SJCRH30 (cell line): ENCODE data around the gene MT3. TPM values are rescaled to one million over a fixed set of nuclear protein-coding genes. Genes with fewer than 3 reads are reported as not detected.

ENCODE experiments used
- DNase-seq, 2 experiments: peaks; one replicate each; pipeline ENCODE4 v3.0.0-alpha.2; 2015 to 2020
- H3K27ac ChIP-seq: fragments of 250-450 bp; sonication (Bioruptor Pico); 2 replicates; pipeline ENCODE4 v1.5.1; 2020; ENCODE audit warnings: mild to moderate bottlenecking, moderate library complexity
- H3K27me3 ChIP-seq: fragments of 250-450 bp; sonication (Bioruptor Pico); 2 replicates; pipeline ENCODE4 v1.5.1; 2020; ENCODE audit warnings: mild to moderate bottlenecking, moderate library complexity
- H3K36me3 ChIP-seq: fragments of 250-450 bp; sonication (Bioruptor Pico); 2 replicates; pipeline ENCODE4 v1.5.1; 2020; ENCODE audit warnings: mild to moderate bottlenecking, moderate library complexity
- H3K4me1 ChIP-seq: fragments of 250-450 bp; sonication (Bioruptor Pico); 2 replicates; pipeline ENCODE4 v1.5.1; 2020; ENCODE audit warnings: mild to moderate bottlenecking, moderate library complexity
- H3K4me3 ChIP-seq: fragments of 250-450 bp; sonication (Bioruptor Pico); 2 replicates; pipeline ENCODE4 v1.5.1; 2020; ENCODE audit warnings: mild to moderate bottlenecking, moderate library complexity
- H3K9me3 ChIP-seq: fragments of 250-450 bp; sonication (Bioruptor Pico); replicated peaks from 2 replicates; pipeline ENCODE4 v1.5.1; 2020; ENCODE audit warnings: mild to moderate bottlenecking, moderate library complexity
- total RNA-seq: library from RNA; depleted of rRNA; stranded (reverse); fragments of >200 nt; shearing (Covaris generic); gene quantifications from 2 replicates; pipeline ENCODE4 v1.2.3, GENCODE V29; 2014

MT3 gene
- total RNA-seq, 1 experiment from 2014 or later = not detected

GRCh38 chr16:56626685-56627084, 37.4 kb downstream of the MT3 start:
- DNase-seq = no peak
- no peaks in the 10 kb centered on the region for H3K9me3 ChIP-seq
- H3K27ac ChIP-seq = no peak overlapping the region
- H3K27me3 ChIP-seq = no peaks in the 10 kb centered on the region
- H3K36me3 ChIP-seq = no peaks in the 10 kb centered on the region
- H3K4me3 ChIP-seq = no peak overlapping the region
- 0 out of 2 replicates have a peak, but pooled peaks cover 2% of the 10 kb centered on the region for H3K4me1 ChIP-seq

DNA sequence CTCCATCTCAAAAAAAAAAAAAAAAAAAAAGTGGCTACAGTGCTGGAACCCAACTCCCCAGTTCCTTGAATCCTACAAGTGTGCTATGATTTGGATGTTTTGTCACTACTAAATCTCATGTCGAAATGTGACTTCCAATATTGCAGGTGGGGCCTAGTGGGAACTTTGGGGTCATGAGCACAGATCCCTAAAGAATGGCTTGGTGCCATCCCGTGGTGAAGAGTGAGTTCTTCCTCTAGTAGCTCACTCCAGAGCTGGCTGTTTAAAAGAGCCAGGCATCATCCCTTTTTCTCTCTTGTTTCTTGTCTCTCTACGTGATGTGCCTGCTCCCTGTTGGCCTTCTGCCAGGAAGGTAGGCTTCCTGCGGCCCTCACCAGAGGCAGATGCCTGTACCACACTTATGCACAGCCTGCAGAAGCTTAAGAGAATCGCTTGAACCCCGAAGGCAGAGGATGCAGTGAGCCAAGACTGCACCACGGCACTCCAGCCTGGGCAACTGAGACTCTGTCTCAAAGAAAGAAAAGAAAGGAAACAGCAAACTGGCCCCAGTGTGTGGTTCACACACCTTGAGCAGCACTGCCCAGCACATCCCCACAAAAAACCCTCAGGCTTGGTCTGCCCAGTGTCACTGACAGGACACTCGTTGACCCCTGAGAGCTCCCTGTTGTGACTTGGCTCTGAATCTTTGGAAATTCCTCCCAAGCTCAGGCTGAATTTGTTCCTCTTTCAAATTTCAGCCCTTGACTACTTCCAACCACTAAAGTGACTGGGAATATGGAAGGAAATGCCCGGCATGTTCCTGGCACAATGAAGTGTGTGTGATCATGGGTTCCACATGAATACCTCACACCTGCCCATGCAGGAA, 39.4 kb downstream of the MT3 start:
- peak in 1 of 2 experiments; percentile 18 for DNase-seq
- Histone ChIP-seq H3K4me1 (0 out of 2 replicates have a peak, but pooled peaks cover 2% of the 10 kb centered on the region), H3K4me3 (no peak overlapping the region), H3K9me3 (no peaks in the 10 kb centered on the region), H3K27me3 (peaks cover 3% of the 10 kb centered on the region), H3K27ac (no peak overlapping the region), H3K36me3 (no peaks in the 10 kb centered on the region)

GRCh38 chr16:56629531-56629930, 40.2 kb downstream of the MT3 start:
- no peaks in the 10 kb centered on the region for H3K36me3 ChIP-seq
- no peaks in the 10 kb centered on the region for H3K9me3 ChIP-seq
- H3K4me1 ChIP-seq = 0 out of 2 replicates have a peak, but pooled peaks cover 2% of the 10 kb centered on the region
- H3K27ac ChIP-seq = no peak overlapping the region
- no peak overlapping the region for H3K4me3 ChIP-seq
- peaks cover 3% of the 10 kb centered on the region for H3K27me3 ChIP-seq
- no peak for DNase-seq

DNA sequence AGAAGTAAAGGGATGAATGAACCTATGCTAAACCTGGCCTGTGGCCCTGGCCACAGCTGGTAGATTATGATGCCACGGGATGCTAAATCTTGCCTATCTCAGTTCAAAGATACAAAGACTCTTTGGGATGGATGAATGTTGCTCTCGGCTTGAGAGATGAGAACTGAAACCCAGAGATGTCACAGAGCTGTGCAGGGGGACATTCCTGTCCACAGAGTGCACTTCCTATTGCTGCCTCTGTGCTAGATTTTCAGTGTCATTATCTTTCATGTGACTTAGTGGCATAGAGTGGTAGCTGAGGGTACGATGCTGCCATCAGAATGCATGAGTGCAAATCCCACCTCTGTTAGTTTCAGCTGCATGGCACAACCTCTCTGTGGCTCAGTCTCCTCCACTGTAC, 40.8 kb downstream of the MT3 start:
- H3K27ac ChIP-seq = no peak overlapping the region
- no peak for DNase-seq
- H3K4me3 ChIP-seq = no peak overlapping the region
- no peaks in the 10 kb centered on the region for H3K9me3 ChIP-seq
- H3K4me1 ChIP-seq = 0 out of 2 replicates have a peak, but pooled peaks cover 2% of the 10 kb centered on the region
- H3K27me3 ChIP-seq = peaks cover 3% of the 10 kb centered on the region
- H3K36me3 ChIP-seq = no peaks in the 10 kb centered on the region

DNA sequence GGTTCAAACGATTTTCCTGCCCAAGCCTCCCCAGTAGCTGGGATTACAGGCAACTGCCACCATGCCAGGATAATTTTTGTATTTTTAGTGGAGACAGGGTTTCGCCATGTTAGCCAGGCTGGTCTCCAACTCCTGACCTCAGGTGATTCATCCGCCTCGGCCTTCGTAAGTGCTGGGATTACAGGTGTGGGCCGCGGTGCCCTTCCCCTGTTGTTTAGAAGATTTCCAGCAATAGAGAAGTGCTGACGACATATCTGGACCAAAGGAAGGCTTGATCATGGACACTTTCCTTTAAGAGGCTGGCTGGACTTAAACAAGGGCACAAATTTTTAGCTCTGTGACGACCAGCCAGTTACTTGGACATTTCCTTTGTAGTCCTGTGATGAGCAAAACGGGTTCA, 41.9 kb downstream of the MT3 start:
- 0 out of 2 replicates have a peak, but pooled peaks cover 2% of the 10 kb centered on the region for H3K4me1 ChIP-seq
- DNase-seq = no peak
- peaks cover 3% of the 10 kb centered on the region for H3K27me3 ChIP-seq
- no peak overlapping the region for H3K4me3 ChIP-seq
- H3K27ac ChIP-seq = no peak overlapping the region
- no peaks in the 10 kb centered on the region for H3K36me3 ChIP-seq
- H3K9me3 ChIP-seq = no peaks in the 10 kb centered on the region

- Histone ChIP-seq H3K27me3 (peaks cover 3% of the 10 kb centered on the region), H3K4me1 (0 out of 2 replicates have a peak, but pooled peaks cover 2% of the 10 kb centered on the region), H3K4me3 (no peak overlapping the region), H3K36me3 (no peaks in the 10 kb centered on the region), H3K9me3 (no peaks in the 10 kb centered on the region), H3K27ac (no peak overlapping the region)
- DNase-seq = no peak
Observed at GRCh38 chr16:56631832-56632155, 42.5 kb downstream of the MT3 start.

DNA sequence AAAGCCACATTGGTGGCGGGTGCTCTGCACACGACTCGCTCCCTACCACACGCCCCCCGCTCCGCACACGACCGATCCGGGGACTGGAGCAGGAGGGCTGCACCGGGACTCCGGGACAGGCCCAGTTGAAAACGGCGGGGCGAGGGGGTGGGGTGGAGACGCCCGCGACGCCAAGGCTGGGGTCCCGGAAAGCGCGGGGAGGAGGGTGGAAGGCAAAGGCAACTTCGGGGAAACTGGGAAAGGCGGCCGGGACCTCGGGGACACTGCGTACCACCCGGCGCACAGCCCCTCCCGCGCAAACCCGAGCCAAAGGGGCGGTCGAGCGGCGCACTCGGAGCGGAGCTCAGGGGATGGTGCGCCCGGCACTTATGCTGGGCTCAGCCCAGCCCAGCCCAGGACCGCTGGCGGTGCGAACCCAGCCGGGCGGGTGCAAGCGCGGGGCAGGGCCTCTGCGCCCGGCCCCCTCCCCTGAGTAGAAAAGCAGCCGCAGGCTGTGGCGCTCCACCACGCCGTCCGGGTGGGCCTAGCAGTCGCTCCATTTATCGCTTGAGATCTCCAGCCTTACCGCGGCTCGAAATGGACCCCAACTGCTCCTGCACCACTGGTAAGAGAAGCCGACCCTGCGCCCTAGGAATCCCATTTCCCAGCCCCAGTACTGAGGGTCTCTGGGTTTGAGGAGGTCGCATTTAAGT, 43.0 kb downstream of the MT3 start, which contains the start of gene MT1M:
MT1M (plus strand) TSS at position 504 of the 692 bp plus-strand sequence; CDS start at position 577, 73 bp downstream.
- Histone ChIP-seq H3K27ac (no peak within 1 kb of the TSS), H3K9me3 (no peaks in the 10 kb centered on the region), H3K27me3 (peaks cover 3% of the 10 kb centered on the region), H3K36me3 (no peaks in the 10 kb centered on the region), H3K4me1 (no peaks in the 10 kb centered on the region), H3K4me3 (no peak within 1 kb of the TSS)
- DNase-seq = no peak

DNA sequence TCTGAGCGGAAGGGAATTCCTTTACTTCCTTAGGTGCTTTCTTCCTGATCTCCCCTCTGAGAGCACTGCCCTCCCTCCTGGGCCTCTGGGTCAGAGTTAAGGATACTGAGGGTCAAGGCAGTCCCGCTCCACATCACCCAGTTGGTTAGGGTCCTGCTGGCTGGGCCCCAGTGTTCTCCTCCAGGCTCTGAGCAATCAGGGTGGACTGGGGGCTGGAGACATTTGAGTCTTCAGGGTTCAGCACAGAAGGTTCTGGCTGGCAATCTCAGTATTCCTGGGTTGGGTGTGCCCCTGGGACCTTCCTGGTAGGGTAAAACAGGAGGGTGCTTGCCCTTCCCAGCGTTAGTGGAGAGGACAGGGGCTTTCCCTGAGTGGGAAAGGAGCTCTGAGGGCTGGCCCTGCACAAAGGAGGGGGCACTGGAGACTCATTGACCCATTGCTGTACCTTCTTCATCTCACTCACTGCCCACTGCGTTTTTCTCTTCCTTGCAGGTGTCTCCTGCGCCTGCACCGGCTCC, 43.6 kb downstream of the MT3 start:
- Histone ChIP-seq H3K27ac (no peak overlapping the region), H3K36me3 (no peaks in the 10 kb centered on the region), H3K27me3 (peaks cover 3% of the 10 kb centered on the region), H3K4me3 (no peak overlapping the region), H3K4me1 (no peaks in the 10 kb centered on the region), H3K9me3 (no peaks in the 10 kb centered on the region)
- DNase-seq = no peak

- Histone ChIP-seq H3K4me1 (no peaks in the 10 kb centered on the region), H3K9me3 (no peaks in the 10 kb centered on the region), H3K36me3 (no peaks in the 10 kb centered on the region), H3K4me3 (no peak overlapping the region), H3K27ac (no peak overlapping the region), H3K27me3 (peaks cover 5% of the 10 kb centered on the region)
- DNase-seq = no peak
Observed at GRCh38 chr16:56633535-56633934, 44.2 kb downstream of the MT3 start.

- H3K27ac ChIP-seq = no peak overlapping the region
- no peaks in the 10 kb centered on the region for H3K36me3 ChIP-seq
- H3K27me3 ChIP-seq = peaks cover 7% of the 10 kb centered on the region
- no peak overlapping the region for H3K4me3 ChIP-seq
- DNase-seq = no peak
- no peaks in the 10 kb centered on the region for H3K4me1 ChIP-seq
- no peaks in the 10 kb centered on the region for H3K9me3 ChIP-seq
Observed at GRCh38 chr16:56634715-56635440, 45.5 kb downstream of the MT3 start.

DNA sequence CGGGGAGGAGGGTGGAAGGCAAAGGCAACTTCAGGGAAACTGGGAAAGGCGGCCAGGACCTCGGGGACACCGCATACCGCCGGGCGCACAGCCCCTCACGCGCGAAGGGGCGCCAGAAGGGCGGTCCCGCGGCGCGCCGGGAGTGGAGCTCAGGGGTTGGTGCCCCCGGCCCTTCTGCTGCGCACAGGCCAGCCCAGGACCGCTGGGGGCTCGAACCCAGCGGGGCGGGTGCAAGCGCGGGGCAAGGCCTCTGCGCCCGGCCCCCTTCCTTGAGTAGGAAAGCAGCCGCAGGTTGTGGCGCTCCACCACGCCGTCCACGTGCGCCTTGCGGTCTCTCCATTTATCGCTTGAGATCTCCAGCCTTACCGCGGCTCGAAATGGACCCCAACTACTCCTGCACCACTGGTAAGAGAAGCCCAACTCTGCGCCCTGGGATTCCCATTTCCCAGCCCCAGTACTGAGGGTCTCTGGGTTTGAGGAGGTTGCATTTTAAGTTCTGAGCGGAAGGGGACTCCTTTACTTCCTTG, 46.2 kb downstream of the MT3 start:
- no peaks in the 10 kb centered on the region for H3K9me3 ChIP-seq
- H3K36me3 ChIP-seq = no peaks in the 10 kb centered on the region
- no peak overlapping the region for H3K27ac ChIP-seq
- H3K4me3 ChIP-seq = no peak overlapping the region
- H3K4me1 ChIP-seq = no peaks in the 10 kb centered on the region
- H3K27me3 ChIP-seq = peaks cover 7% of the 10 kb centered on the region
- DNase-seq = no peak

- Histone ChIP-seq H3K4me1 (no peaks in the 10 kb centered on the region), H3K4me3 (no peak overlapping the region), H3K27ac (no peak overlapping the region), H3K36me3 (no peaks in the 10 kb centered on the region), H3K9me3 (no peaks in the 10 kb centered on the region), H3K27me3 (peaks cover 7% of the 10 kb centered on the region)
- DNase-seq = no peak
Observed at GRCh38 chr16:56636616-56637413, 47.5 kb downstream of the MT3 start.

DNA sequence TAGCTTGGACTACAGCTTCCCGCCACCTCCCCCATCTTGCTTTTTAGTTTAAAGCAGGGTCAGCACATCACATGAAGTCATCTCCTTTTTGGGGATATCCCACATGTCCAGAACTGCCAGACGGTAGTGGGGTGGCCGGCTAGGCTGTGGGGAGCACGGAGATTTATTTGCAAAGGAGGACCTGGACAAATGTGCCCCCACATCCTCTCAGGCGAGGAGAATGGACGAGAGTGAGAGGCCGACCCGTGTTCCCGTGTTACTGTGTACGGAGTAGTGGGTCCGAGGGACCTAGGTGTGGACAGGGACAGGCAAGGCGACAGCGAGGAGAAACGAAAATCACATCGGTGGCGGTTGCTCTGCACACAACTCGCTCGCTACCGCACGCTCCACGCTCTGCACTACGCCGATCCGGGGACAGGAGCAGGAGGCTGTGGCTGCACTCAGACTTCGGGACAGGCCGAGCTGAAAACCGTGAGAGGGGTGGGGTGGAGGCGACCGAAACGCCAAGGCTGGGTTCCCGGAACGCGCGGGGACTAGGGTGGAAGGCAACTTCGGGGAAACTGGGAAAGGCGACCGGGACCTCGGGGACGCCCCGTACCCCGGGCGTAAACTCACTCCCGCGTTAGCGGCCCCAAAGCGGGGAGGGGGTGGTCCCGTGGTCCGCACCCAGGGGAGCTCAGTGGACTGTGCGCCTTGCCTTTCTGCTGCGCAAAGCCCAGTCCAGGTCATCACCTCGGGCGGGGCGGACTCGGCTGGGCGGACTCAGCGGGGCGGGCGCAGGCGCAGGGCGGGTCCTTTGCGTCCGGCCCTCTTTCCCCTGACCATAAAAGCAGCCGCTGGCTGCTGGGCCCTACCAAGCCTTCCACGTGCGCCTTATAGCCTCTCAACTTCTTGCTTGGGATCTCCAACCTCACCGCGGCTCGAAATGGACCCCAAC, 48.8 kb downstream of the MT3 start, which contains the start of gene MT1A:
MT1A (plus strand) TSS at position 853 of the 937 bp plus-strand sequence; CDS start at position 926, 73 bp downstream.
- H3K27me3 ChIP-seq = peaks cover 4% of the 10 kb centered on the region
- H3K36me3 ChIP-seq = no peaks in the 10 kb centered on the region
- no peak within 1 kb of the TSS for H3K27ac ChIP-seq
- H3K9me3 ChIP-seq = no peaks in the 10 kb centered on the region
- no peaks in the 10 kb centered on the region for H3K4me1 ChIP-seq
- H3K4me3 ChIP-seq = no peak within 1 kb of the TSS
- DNase-seq = no peak
